Activated CD4-positive, alpha-beta T cell treated with anti-CD3 and anti-CD28 coated beads, Interleukin-2, amount 50 U/mL, for 48 hours (primary cell): Measurements from ENCODE around the gene SASH1.
"Not testable (repeated sequence)": the region's sequence is repeated elsewhere in the genome, so short reads cannot be mapped to it uniquely, and the experiment has no call there.

ENCODE experiments used
- DNase-seq, 2 experiments: peaks; one replicate each; pipeline ENCODE4 v3.0.0-alpha.2; 2020

SASH1 gene

DNA sequence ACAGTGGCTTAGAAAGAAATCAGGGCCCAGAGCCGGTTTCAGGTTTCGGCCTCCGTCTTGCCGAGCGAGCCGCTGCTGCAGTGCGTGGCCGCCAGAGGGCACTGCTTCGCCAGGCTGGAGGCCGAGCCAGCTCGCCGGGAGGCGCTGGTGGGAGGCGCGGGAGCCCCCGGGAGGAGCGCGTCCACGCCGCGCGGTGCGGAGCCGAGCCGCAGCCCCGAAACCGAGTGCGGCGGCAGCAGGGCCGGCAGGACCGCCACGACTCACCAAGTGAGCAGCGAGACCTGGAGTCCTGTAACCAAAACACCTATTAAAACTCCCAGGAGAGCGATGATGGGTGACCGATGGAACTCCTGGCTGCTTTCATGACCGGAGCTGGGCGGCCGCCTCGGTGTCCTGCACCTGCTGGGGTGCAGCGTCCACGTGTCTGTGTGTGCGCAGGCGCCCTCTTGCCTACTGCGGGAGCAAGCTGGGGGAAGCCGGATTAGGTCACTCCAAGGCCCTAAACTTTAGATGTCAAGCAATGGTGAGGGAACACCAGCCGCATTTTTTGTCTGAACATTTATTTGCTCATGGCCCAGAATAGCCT lies 217.3 kb downstream of the SASH1 start:
- DNase-seq, result peak; percentile 72 to 75

GRCh38 chr6:148561629-148562028 lies 219.0 kb downstream of the SASH1 start:
- no peak for DNase-seq

DNA sequence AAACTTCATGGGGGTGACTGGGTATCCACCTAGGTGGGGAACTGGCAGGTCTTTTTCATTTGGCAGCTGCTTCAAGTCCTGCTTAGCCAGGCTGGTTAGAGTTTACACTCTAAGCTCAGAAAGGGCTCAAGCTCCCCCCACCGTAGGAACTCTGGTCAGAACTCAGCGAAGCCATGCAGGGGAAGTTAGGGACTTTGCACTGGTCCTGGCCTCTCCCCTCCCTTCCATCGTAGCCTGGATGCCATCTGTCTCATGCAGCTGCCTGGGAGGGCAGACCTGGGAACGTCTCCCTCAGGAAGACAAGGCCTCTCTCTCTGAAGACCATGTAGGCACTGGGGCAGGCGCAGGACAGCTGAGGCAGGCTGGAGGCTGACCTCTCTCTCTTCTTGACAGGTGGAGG lies 220.4 kb downstream of the SASH1 start:
- no peak for DNase-seq

DNA sequence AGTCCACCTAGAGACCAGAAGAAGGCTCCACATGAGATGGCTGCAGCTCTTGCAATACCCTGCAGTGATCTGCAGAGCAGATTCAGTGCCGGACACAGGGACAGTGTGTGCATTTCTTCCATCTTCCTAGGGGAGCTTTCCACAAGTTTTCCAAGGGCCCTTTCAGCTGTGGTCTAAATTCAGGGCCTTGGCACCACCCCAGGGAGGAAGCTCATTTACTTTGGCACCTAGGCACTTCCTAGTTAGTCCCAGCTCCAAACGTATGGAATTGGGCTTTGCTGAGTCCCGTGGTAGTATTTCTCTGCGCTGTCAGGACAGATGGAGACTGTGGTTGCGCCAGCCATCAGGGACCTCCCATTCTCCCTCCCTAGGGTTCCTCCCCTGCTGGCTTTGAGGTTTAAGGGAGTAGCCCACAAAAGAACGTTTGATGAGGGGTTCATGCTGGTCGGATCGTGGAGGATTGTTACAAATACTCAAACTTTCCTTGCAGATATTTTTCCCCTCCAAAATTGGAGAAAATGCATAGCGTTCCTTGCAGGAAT lies 221.9 kb downstream of the SASH1 start:
- DNase-seq, result no peak

DNA sequence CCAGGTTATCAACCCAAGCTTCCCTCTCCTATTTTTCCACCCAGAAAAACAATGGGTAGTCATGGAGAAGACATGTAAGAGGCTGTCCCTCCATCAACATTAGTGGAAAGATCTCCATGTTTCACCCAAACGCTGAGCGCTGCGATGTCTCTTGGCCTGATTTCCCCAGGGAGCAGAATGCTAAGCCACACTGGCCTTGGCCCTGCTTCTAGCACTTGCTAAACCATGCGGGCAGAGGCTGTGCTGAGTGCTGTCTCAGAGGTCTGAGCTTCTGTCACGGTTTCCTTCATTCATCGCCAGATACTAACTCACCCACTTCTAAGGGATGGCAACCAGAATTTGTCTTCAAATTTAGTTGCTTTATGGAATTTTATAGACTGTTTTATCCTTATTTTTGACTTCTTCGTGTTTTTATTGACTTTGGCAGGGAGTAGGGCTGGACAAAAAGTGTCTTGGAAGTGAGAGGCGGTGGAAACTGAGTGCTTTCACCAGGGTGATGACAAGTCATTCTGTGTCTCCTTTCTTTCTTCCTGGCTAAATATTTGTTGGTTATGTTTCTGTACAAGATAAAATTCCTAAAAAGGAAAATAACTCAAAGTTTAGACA lies 222.8 kb downstream of the SASH1 start:
- no peak for DNase-seq

- DNase-seq, result peak; percentile 33 to 48
Observed at GRCh38 chr6:148565930-148566663, 223.5 kb downstream of the SASH1 start.

DNA sequence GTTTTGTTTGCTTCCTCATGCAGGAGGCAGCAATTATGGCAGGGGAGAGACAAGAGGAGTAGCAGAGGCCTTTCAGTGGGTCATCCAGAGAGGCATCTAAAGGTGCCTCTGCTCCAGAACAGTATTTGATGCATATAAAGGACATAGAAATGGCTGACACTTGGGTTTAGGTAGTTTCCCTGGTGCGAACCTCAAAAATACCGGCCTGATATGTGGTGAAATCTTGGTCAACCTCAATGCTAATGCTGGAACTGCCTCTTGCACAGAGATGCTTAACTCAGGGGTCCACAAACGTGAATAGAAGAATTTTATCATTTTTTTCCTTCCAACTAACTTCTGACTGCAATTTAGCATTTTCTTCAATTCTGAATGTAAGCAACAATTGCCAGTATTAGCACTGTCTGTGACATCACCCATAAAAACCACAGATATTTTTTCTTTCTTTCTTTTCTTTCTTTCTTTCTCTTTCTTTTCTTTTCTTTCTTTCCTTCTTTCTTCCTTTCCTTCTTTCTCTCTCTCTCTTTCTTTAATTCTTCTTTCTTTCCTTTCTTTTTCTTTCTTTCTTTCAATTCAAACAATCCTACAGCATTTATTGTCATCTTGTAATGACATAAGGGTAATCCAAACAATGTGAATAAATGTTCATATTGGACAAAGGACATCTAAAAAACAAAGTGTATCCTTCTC lies 224.2 kb downstream of the SASH1 start:
- no peak for DNase-seq

DNA sequence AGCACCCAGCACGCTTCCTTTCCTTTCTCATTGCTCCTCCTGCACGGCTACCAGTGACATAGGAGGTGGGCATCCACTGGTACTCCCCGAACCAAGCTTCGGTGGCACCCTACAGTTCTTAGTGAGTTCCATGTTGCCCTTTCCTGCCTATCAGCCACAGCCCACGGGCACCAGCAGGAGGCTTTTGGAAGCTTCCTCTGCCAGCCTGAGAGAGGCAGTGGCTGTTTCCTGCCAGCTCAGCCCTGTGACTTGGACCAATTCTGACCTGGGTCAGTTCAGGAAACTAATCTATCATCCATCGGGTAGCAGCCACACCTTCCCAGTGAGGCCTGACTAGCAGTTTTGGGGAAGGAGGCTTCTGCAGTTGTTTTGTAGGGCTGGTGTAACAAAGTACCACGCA lies 227.8 kb downstream of the SASH1 start:
- DNase-seq, result no peak

DNA sequence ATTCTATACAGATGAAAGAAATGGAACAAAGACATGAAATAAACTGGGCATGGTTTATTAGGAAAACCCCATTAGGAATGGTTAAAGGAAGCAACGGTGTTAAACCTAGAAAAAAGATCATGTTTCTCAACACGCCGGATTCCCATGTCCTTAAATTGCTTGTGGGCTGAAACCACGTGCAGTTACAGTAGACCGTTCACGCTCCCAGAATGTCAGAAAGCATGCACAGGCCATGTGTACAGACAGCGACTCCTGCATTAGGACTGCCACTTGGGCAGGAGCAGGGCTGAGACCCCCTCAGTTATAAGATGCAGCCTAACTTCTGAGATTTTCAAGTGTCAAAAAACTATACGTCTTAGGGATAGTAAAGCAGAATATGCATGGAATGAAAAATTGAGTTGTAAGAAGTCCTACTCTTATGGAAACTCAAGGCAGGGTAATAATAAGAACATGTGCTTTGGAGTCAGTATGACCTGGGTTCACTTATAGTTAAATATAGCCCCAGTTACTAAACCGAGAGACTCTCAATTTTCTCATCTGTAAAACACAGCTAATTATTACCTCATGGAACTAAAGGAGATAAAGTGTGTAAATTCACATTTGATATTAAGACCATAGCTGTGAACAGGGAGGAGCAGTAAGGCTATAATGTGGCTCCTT lies 230.2 kb downstream of the SASH1 start:
- no peak for DNase-seq

- no peak for DNase-seq
Observed at GRCh38 chr6:148573922-148574321, 231.3 kb downstream of the SASH1 start.

- DNase-seq, result peak; percentile 51 to 52
Observed at GRCh38 chr6:148577687-148578488, 235.2 kb downstream of the SASH1 start.

GRCh38 chr6:148578489-148578814 lies 235.8 kb downstream of the SASH1 start:
- DNase-seq, result no peak

- no peak for DNase-seq
Observed at GRCh38 chr6:148578837-148579565, 236.4 kb downstream of the SASH1 start.

- DNase-seq, result no peak
Observed at GRCh38 chr6:148580442-148580841, 237.8 kb downstream of the SASH1 start.

DNA sequence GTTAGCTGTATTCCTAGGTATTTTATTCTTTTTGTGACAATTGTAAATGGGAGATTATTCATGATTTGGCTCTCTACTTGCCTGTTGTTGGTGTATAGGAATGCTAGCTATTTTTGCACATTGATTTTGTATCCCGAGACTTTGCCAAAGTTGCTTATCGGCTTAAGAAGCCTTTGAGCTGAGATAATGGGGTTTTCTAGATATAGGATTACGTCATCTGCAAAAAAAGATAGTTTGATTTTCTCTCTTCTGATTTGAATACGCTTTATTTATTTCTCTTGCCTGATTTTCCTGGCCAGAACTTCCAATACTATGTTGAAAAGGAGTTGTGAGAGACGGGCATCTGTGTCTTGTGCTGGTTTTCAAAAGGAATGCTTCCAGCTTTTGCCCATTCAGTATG lies 241.0 kb downstream of the SASH1 start:
- no peak for DNase-seq

- not testable (repeated sequence) for DNase-seq
Observed at GRCh38 chr6:148585641-148586040, 243.0 kb downstream of the SASH1 start.

GRCh38 chr6:148590883-148591282 lies 248.2 kb downstream of the SASH1 start:
- DNase-seq, result no peak

- DNase-seq, result no peak
Observed at GRCh38 chr6:148591656-148592055, 249.0 kb downstream of the SASH1 start.

GRCh38 chr6:148593130-148593812 lies 250.6 kb downstream of the SASH1 start:
- DNase-seq, result no peak

- no peak for DNase-seq
Observed at GRCh38 chr6:148593813-148594170, 251.2 kb downstream of the SASH1 start.

GRCh38 chr6:148595550-148595949 lies 252.9 kb downstream of the SASH1 start:
- DNase-seq, result no peak
